SK-N-SH (cell line): Measurements from ENCODE around the gene CCDC150. TPM values are rescaled to one million over a fixed set of nuclear protein-coding genes. Genes with fewer than 3 reads are reported as not detected.

ENCODE experiments used
- CTCF ChIA-PET: fragments of 300-600, 350-600 bp; formaldehyde crosslinking; extraction: SDS; loops from one replicate; lab custom pipeline; 2021; lab: Yijun Ruan, JAX
- POLR2A ChIA-PET: fragments of 350-600 bp; sonication (Branson Sonifier 250); formaldehyde crosslinking; extraction: SDS; loops from one replicate; lab custom pipeline; 2020; ENCODE audit warnings: antibody characterized with exemption, inconsistent platforms; lab: Yijun Ruan, JAX
- DNase-seq: peaks from one replicate; pipeline ENCODE4 v3.0.0; 2012
- H2AFZ ChIP-seq: fragments of 200-600 bp; sonication (generic); 2 replicates; pipeline ENCODE4 v1.8.1; 2016; ENCODE audit warnings: antibody characterized with exemption, mild to moderate bottlenecking, low read depth
- H3F3A ChIP-seq: fragments of 200-600 bp; sonication (generic); replicated peaks from 2 replicates; pipeline ENCODE3; 2016; ENCODE audit warnings: antibody characterized with exemption, mild to moderate bottlenecking; ENCODE audit not compliant: insufficient read depth
- H3K27ac ChIP-seq, 2 experiments: fragments of 200-500 bp in 1 of 2; fragments of 200-600 bp in 1 of 2; sonication (Bioruptor generic) in 1 of 2; sonication (generic), shearing (Covaris generic) in 1 of 2; 2 replicates each; pipeline versions ENCODE4 v1.5.1 to v1.6.1; 2014 to 2016; ENCODE audit warnings: low read depth in 2 of 2, inconsistent platforms in 1 of 2, low read length in 1 of 2, mild to moderate bottlenecking in 1 of 2, mixed read lengths in 1 of 2
- H3K27me3 ChIP-seq: fragments of 200-600 bp; sonication (generic), shearing (Covaris generic); 2 replicates; pipeline ENCODE4 v1.6.1; 2016; ENCODE audit warnings: mixed run types; ENCODE audit not compliant: insufficient read depth
- H3K36me3 ChIP-seq, 2 experiments: fragments of 200-500 bp in 1 of 2; fragments of 200-600 bp in 1 of 2; sonication (Bioruptor generic) in 1 of 2; sonication (generic) in 1 of 2; replicated peaks in 1 of 2; 2 replicates each; pipeline versions ENCODE3 to v1.5.1; 2014 to 2016; ENCODE audit warnings: low read length in 1 of 2, mild to moderate bottlenecking in 1 of 2; ENCODE audit not compliant: insufficient read depth in 2 of 2, control insufficient read depth in 1 of 2
- H3K4me1 ChIP-seq, 2 experiments: fragments of 200-500 bp in 1 of 2; fragments of 200-600 bp in 1 of 2; sonication (Bioruptor generic) in 1 of 2; sonication (generic), shearing (Covaris generic) in 1 of 2; 2 replicates each; pipeline versions ENCODE4 v1.5.1 to v1.6.1; 2014 to 2016; ENCODE audit warnings: low read depth in 1 of 2, low read length in 1 of 2, mixed run types in 1 of 2; ENCODE audit not compliant: insufficient read depth in 2 of 2, control insufficient read depth in 1 of 2
- H3K4me2 ChIP-seq: fragments of 200-600 bp; sonication (generic), shearing (Covaris generic); 2 replicates; pipeline ENCODE4 v1.6.1; 2017; ENCODE audit warnings: mixed run types
- H3K4me3 ChIP-seq, 2 experiments: fragments of 200-500 bp in 1 of 2; fragments of 200-600 bp in 1 of 2; sonication (Bioruptor generic) in 1 of 2; sonication (generic), shearing (Covaris generic) in 1 of 2; 2 replicates each; pipeline versions ENCODE4 v1.5.1 to v1.8.1; 2014 to 2016; ENCODE audit warnings: low read depth in 2 of 2, inconsistent platforms in 1 of 2, low read length in 1 of 2, mild to moderate bottlenecking in 1 of 2, mixed read lengths in 1 of 2, moderate library complexity in 1 of 2
- H3K79me2 ChIP-seq: fragments of 200-600 bp; sonication (generic); 2 replicates; pipeline ENCODE4 v1.8.1; 2017; ENCODE audit warnings: mild to moderate bottlenecking; ENCODE audit not compliant: insufficient read depth
- H3K9ac ChIP-seq: fragments of 200-600 bp; sonication (generic); 2 replicates; pipeline ENCODE4 v1.6.1; 2017; ENCODE audit warnings: mixed run types
- H3K9me2 ChIP-seq: fragments of 200-600 bp; sonication (generic); 2 replicates; pipeline ENCODE4 v1.6.1; 2017; ENCODE audit warnings: mixed run types
- H3K9me3 ChIP-seq: fragments of 200-600 bp; sonication (generic); 2 replicates; pipeline ENCODE4 v1.6.1; 2017; ENCODE audit warnings: mixed run types, mild to moderate bottlenecking, moderate library complexity
- H4K20me1 ChIP-seq: fragments of 200-600 bp; sonication (generic); 2 replicates; pipeline ENCODE4 v1.6.1; 2017; ENCODE audit warnings: mild to moderate bottlenecking, mixed run types; ENCODE audit not compliant: insufficient read depth
- EP300 ChIP-seq, 2 experiments: IDR thresholded peaks; 2 replicates each; pipeline versions ENCODE4 v1.4.0 to v1.6.1; 2012; ENCODE audit warnings: borderline replicate concordance in 1 of 2, low read depth in 1 of 2, low read length in 1 of 2
- FOXJ3 ChIP-seq: sonication (generic); formaldehyde crosslinking; IDR thresholded peaks from 2 replicates; pipeline ENCODE4 v1.5.1; 2020; ENCODE audit warnings: mild to moderate bottlenecking, missing genetic modification reagents
- MEF2A ChIP-seq: IDR thresholded peaks from 2 replicates; pipeline ENCODE4 v1.4.0; 2012; ENCODE audit warnings: low read depth, borderline replicate concordance
- POLR2AphosphoS5 ChIP-seq: IDR thresholded peaks from 2 replicates; pipeline ENCODE4 v1.6.1; 2012; ENCODE audit warnings: low read depth, low read length
- RAD21 ChIP-seq: IDR thresholded peaks from 2 replicates; pipeline ENCODE4 v1.6.1; 2012; ENCODE audit warnings: mild to moderate bottlenecking, low read length
- RFX5 ChIP-seq: IDR thresholded peaks from 2 replicates; pipeline ENCODE4 v1.6.1; 2012; ENCODE audit warnings: mild to moderate bottlenecking, improper control_type of control experiment, low read length
- RXRA ChIP-seq: IDR thresholded peaks from 2 replicates; pipeline ENCODE4 v1.4.0; 2012; ENCODE audit warnings: low read depth, mild to moderate bottlenecking, borderline replicate concordance
- SIN3A ChIP-seq: IDR thresholded peaks from 2 replicates; pipeline ENCODE4 v1.6.1; 2012; ENCODE audit warnings: low read depth, mild to moderate bottlenecking, low read length, moderate library complexity, borderline replicate concordance
- SMC3 ChIP-seq: IDR thresholded peaks from 2 replicates; pipeline ENCODE4 v1.6.1; 2012; ENCODE audit warnings: low read depth, low read length, improper control_type of control experiment
- USF1 ChIP-seq: IDR thresholded peaks from 2 replicates; pipeline ENCODE4 v1.4.0; 2012; ENCODE audit warnings: low read depth, borderline replicate concordance
- WGBS: methylation state at CpG from one replicate; pipeline ENCODE4 v1.1.6; 2017; ENCODE audit warnings: low lambda C conversion rate; 5-methylcytosine and 5-hydroxymethylcytosine counted together
- polyA plus RNA-seq, 3 experiments: library from polyadenylated mRNA; depleted of rRNA; stranded (reverse); fragments of >200 nt; gene quantifications; 2 replicates each; pipeline ENCODE4 v1.2.3, GENCODE V29; 2012
- TF ChIP-seq, protein P1 (sequence below): IDR thresholded peaks from 2 replicates; pipeline ENCODE4 v1.4.0; 2012; ENCODE audit warnings: low read depth
- TF ChIP-seq, protein P2 (sequence below): fragments of 150-350 bp; IDR thresholded peaks from 2 replicates; pipeline ENCODE4 v1.6.1; 2016; ENCODE audit warnings: mild to moderate bottlenecking, low read depth, low read length
- TF ChIP-seq, protein P3 (sequence below): fragments of 200-600 bp; sonication (generic); IDR thresholded peaks from 2 replicates; pipeline ENCODE4 v1.6.1; 2017; ENCODE audit warnings: antibody characterized with exemption, mild to moderate bottlenecking, moderate library complexity

CCDC150 gene
- polyA plus RNA-seq, 1 of the 3 experiments (the other 2 are of a cell fraction), result 4.6 TPM

- Histone ChIP-seq H4K20me1 (no peaks in the 10 kb centered on the region), H2AFZ (no peak overlapping the region), H3K9ac (no peak overlapping the region), H3K4me3 (no peak overlapping the region), H3K4me1 (peaks cover 0 to 6% of the 10 kb centered on the region in 2 experiments; a peak in 2 of 4 replicates), H3K9me3 (no peaks in the 10 kb centered on the region), H3K79me2 (no peaks in the 10 kb centered on the region), H3K4me2 (no peak overlapping the region), H3K36me3 (peaks cover 0 to 8% of the 10 kb centered on the region in 2 experiments), H3K27ac (no peak overlapping the region), H3F3A (no peaks in the 10 kb centered on the region), H3K27me3 (no peaks in the 10 kb centered on the region), H3K9me2 (no peaks in the 10 kb centered on the region)
- DNase-seq, result no peak
- whole genome bisulfite sequencing, result 97% methylated on average over 4 of the region's 4 CpGs
- CTCF ChIA-PET, result interaction anchor here (0.7 to 1.6 kb wide), 17 partner anchors 9 to 561 kb away, joined by 3 to 13 read pairs (median 3); no protein-coding TSS in a partner anchor
- POLR2A ChIA-PET, result no interaction called here
- TF ChIP-seq MEF2A (no peak), RFX5 (no peak), POLR2AphosphoS5 (no peak), RAD21 (no peak), RXRA (no peak), FOXJ3 (CRISPR knock-in tag) (no peak), EP300 (IDR thresholded peaks at IDR 0.05; ENCODE audit: borderline replicate concordance in 1 of 2, low read depth in 1 of 2, low read length in 1 of 2) (no peak), USF1 (no peak)
- TF ChIP-seq, protein P1, sequence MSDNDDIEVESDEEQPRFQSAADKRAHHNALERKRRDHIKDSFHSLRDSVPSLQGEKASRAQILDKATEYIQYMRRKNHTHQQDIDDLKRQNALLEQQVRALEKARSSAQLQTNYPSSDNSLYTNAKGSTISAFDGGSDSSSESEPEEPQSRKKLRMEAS, result no peak
- TF ChIP-seq, protein P2, sequence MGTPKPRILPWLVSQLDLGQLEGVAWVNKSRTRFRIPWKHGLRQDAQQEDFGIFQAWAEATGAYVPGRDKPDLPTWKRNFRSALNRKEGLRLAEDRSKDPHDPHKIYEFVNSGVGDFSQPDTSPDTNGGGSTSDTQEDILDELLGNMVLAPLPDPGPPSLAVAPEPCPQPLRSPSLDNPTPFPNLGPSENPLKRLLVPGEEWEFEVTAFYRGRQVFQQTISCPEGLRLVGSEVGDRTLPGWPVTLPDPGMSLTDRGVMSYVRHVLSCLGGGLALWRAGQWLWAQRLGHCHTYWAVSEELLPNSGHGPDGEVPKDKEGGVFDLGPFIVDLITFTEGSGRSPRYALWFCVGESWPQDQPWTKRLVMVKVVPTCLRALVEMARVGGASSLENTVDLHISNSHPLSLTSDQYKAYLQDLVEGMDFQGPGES, result no peak
Measured at GRCh38 chr2:196750291-196750923, 110.9 kb downstream of the CCDC150 start.

DNA sequence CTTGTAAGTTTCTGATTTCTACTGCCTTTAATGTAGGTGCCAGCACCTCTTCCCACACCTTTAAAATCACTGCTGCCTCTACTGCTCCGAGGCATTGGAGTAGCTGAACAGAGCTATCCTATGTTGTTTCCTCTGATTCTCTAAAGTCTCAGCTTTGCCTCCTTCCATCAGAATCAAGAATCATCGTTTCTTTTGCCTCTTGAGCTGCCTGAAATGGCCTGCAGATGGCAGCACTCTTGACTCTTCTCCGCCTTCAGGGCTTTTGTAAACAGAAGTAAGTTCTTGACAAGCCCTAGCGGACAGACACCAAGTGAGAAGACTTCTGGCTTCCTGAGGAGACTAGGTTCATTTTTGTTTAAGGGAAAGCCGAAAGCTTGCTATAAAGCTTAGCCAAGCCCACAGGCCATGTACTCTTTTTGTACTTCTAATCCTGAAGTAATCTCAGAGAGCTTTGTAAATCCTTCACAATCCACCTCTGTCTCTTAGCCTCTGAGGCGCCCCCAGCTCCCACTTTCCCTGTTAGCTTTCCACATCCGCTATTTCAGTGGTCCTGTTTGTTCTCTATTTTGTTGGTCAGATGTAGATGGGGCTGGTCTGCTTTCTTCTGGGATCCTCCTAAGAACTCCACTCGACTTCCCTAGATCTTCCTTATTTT, 111.6 kb downstream of the CCDC150 start:
- Histone ChIP-seq H3F3A (no peaks in the 10 kb centered on the region), H4K20me1 (no peaks in the 10 kb centered on the region), H3K4me2 (no peak overlapping the region), H3K79me2 (no peaks in the 10 kb centered on the region), H3K27ac (no peak overlapping the region), H3K9ac (no peak overlapping the region), H3K9me3 (no peaks in the 10 kb centered on the region; the same call in 1 of the 2 replicates), H3K4me1 (peaks cover 0 to 6% of the 10 kb centered on the region in 2 experiments; a peak in 2 of 4 replicates), H3K36me3 (peaks cover 0 to 8% of the 10 kb centered on the region in 2 experiments), H3K27me3 (no peaks in the 10 kb centered on the region), H2AFZ (no peak overlapping the region), H3K9me2 (no peaks in the 10 kb centered on the region), H3K4me3 (peak overlapping the region in 1 of 2 experiments; percentile 21; a peak in 1 of 4 replicates)
- 83% methylated on average over 8 of the region's 8 CpGs for WGBS
- TF ChIP-seq, protein P3, sequence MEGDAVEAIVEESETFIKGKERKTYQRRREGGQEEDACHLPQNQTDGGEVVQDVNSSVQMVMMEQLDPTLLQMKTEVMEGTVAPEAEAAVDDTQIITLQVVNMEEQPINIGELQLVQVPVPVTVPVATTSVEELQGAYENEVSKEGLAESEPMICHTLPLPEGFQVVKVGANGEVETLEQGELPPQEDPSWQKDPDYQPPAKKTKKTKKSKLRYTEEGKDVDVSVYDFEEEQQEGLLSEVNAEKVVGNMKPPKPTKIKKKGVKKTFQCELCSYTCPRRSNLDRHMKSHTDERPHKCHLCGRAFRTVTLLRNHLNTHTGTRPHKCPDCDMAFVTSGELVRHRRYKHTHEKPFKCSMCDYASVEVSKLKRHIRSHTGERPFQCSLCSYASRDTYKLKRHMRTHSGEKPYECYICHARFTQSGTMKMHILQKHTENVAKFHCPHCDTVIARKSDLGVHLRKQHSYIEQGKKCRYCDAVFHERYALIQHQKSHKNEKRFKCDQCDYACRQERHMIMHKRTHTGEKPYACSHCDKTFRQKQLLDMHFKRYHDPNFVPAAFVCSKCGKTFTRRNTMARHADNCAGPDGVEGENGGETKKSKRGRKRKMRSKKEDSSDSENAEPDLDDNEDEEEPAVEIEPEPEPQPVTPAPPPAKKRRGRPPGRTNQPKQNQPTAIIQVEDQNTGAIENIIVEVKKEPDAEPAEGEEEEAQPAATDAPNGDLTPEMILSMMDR, result peak; percentile 73
- TF ChIP-seq SMC3, result peak; percentile 39
- no peak for TF ChIP-seq SIN3A
- TF ChIP-seq USF1, result no peak
- TF ChIP-seq RAD21, result peak; percentile 31
- ChIA-PET CTCF (interaction anchor here (0.7 to 1.6 kb wide), 21 partner anchors 9 to 560 kb away, joined by 3 to 13 read pairs (median 3); no protein-coding TSS in a partner anchor), POLR2A (no interaction called here)
- peak; percentile 26 for DNase-seq
